ENCODE data around the gene RLIM.

GRCh38 chrX:74593593-74593992 lies 20.8 kb downstream of the RLIM start:
- TF ChIP-seq ARNTL (CRISPR knock-in tag; IDR thresholded peaks at IDR 0.05; ENCODE audit: borderline replicate concordance, low read depth) (no peak), CSRNP3 (CRISPR knock-in tag; IDR thresholded peaks at IDR 0.05) (no peak)
- TF ChIP-seq, protein P1, sequence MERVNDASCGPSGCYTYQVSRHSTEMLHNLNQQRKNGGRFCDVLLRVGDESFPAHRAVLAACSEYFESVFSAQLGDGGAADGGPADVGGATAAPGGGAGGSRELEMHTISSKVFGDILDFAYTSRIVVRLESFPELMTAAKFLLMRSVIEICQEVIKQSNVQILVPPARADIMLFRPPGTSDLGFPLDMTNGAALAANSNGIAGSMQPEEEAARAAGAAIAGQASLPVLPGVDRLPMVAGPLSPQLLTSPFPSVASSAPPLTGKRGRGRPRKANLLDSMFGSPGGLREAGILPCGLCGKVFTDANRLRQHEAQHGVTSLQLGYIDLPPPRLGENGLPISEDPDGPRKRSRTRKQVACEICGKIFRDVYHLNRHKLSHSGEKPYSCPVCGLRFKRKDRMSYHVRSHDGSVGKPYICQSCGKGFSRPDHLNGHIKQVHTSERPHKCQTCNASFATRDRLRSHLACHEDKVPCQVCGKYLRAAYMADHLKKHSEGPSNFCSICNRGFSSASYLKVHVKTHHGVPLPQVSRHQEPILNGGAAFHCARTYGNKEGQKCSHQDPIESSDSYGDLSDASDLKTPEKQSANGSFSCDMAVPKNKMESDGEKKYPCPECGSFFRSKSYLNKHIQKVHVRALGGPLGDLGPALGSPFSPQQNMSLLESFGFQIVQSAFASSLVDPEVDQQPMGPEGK (CRISPR knock-in tag; IDR thresholded peaks at IDR 0.05; ENCODE audit: borderline replicate concordance), result no peak

Data from SK-N-SH treated with all-trans-retinoic acid at 6 μM for 48 hours (cell line).